ENCODE measurements around the gene HCST.

HCST gene

DNA sequence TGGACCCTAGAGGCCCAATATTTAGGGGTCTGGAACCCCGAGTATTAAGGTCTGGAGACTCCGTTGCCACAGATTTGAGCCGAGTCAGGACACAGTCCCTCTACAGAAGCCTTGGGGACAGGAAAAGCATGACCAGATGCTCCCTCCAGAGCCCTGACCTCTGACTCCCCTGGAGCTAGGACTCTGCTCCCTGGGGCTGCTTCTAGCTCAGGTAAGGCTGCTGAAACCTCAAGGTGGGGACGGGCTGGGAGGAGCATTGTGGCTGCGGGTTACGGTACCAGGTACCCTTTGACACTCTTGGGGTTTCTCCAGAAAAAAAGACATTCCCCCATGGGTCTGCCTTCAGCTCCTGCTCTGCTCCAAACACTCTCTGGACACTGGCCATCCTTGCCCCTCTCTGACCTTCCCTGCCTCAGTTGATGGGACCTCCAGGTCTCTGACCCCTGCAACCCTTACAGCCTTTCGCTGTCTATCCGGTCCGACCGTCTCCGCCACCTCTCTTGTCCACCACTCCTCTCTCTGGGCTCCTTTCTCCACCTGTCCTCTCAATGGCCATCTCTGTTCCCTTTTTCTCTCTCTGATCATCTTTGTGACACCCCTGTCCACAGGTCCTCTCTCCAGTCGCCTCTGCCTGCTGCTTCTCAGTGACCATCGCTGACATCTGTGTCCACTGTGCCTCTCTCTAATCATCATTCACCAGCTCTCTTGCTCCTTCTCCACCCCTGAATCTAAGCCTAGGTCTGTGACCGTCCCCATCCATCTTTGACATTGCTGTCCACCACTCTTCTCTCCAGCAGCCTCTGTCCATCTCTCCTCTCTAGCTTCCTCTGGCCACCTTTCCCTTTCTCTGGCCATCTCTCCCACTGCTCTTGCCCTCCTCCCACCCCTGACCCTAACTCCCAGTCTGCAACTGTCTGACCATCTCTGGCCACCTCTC, 35.3 kb downstream of the HCST start:
- DNase-seq (ENCODE audit: low read depth), result no peak

DNA sequence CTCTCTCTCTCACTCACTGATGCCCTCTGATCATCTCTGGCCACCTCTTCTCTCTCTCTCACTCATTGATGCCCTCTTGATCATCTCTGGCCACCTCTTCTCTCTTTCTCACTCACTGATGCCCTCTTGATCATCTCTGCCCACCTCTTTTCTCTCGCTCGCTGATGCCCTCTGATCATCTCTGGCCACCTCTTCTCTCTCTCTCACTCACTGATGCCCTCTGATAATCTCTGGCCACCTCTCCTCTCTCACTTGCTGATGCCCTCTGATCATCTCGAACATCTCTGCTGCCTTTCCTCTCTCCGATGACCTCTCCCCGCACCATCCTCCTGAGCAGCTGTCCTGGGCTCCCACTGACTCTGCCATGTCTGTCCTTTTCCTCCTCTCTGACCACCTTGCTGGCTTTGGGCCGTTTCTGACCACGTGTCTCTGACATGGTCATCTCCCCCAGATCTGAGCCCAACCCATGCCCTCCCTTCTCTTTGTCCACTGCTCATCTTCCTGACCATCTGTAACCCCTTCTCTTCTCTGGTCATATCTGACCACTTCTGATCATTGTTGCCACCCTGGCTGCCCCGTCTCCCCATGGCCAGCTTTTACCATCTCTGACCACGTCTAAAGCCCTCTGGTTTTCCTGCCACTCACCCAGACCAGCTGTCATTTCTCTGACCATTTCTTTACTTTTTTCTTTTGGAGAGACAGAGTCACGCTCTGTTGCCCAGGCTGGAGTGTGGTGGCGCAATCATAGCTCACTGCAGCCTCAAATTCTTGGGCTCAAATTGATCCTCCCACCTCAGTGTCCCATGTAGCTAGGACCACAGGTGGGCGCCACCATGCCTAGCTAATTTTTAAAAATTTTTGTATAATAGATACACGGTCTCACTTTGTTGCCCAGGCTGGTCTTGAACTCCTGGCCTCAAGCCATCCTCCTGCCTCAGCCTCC, 36.2 kb downstream of the HCST start:
- DNase-seq (ENCODE audit: low read depth), result no peak

DNA sequence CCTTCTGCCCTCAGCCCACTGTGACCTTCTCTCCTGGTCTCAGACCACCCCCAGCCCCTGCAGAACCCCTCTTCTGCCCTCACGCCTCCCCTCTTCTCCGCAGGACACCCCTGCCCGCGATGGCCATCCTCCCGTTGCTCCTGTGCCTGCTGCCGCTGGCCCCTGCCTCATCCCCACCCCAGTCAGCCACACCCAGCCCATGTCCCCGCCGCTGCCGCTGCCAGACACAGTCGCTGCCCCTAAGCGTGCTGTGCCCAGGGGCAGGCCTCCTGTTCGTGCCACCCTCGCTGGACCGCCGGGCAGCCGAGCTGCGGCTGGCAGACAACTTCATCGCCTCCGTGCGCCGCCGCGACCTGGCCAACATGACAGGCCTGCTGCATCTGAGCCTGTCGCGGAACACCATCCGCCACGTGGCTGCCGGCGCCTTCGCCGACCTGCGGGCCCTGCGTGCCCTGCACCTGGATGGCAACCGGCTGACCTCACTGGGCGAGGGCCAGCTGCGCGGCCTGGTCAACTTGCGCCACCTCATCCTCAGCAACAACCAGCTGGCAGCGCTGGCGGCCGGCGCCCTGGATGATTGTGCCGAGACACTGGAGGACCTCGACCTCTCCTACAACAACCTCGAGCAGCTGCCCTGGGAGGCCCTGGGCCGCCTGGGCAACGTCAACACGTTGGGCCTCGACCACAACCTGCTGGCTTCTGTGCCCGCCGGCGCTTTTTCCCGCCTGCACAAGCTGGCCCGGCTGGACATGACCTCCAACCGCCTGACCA, 37.2 kb downstream of the HCST start:
- DNase-seq (ENCODE audit: low read depth), result no peak

DNA sequence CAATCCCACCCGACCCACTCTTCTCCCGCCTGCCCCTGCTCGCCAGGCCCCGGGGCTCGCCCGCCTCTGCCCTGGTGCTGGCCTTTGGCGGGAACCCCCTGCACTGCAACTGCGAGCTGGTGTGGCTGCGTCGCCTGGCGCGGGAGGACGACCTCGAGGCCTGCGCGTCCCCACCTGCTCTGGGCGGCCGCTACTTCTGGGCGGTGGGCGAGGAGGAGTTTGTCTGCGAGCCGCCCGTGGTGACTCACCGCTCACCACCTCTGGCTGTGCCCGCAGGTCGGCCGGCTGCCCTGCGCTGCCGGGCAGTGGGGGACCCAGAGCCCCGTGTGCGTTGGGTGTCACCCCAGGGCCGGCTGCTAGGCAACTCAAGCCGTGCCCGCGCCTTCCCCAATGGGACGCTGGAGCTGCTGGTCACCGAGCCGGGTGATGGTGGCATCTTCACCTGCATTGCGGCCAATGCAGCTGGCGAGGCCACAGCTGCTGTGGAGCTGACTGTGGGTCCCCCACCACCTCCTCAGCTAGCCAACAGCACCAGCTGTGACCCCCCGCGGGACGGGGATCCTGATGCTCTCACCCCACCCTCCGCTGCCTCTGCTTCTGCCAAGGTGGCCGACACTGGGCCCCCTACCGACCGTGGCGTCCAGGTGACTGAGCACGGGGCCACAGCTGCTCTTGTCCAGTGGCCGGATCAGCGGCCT, 37.9 kb downstream of the HCST start:
- DNase-seq (ENCODE audit: low read depth), result no peak

DNA sequence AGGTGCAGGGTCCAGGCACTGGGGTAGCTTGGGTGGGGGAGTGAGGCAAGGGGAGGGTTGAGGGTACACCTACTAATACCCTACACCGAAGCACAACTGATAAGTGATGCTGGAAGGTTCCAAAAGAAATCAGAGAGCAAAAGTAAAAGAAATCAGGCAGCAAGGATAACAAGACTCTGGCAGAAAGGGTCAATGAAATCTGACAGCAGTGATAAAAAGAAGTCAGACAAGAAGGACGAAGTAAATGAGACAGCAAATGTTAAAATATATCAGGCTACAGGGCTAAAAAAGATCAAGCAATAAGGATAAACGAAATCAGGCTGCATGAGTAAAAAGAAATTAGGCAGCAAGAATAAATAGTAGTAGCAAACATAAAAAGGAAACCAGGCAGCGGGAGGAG, 38.5 kb downstream of the HCST start:
- no peak for DNase-seq (ENCODE audit: low read depth)

DNA sequence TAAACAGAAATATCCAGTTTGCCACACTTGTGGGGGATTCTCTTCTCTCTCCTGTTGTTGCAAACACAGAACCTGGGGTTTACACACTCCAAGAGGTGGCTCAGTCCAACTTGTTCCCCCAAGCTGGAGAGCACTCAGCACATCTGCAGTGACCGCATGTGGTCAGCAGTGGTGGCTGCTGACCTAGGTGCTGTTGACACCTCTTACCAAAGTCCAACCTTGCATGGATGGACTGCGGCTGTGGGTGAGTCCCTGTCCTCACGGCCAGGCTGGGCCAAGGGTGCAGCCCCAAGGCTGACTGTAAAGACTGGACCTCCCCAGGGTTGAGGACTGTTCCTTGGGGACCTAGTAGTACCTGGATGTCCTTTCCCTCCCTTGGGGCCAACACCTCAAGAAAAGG, 39.9 kb downstream of the HCST start:
- DNase-seq (ENCODE audit: low read depth), result no peak

DNA sequence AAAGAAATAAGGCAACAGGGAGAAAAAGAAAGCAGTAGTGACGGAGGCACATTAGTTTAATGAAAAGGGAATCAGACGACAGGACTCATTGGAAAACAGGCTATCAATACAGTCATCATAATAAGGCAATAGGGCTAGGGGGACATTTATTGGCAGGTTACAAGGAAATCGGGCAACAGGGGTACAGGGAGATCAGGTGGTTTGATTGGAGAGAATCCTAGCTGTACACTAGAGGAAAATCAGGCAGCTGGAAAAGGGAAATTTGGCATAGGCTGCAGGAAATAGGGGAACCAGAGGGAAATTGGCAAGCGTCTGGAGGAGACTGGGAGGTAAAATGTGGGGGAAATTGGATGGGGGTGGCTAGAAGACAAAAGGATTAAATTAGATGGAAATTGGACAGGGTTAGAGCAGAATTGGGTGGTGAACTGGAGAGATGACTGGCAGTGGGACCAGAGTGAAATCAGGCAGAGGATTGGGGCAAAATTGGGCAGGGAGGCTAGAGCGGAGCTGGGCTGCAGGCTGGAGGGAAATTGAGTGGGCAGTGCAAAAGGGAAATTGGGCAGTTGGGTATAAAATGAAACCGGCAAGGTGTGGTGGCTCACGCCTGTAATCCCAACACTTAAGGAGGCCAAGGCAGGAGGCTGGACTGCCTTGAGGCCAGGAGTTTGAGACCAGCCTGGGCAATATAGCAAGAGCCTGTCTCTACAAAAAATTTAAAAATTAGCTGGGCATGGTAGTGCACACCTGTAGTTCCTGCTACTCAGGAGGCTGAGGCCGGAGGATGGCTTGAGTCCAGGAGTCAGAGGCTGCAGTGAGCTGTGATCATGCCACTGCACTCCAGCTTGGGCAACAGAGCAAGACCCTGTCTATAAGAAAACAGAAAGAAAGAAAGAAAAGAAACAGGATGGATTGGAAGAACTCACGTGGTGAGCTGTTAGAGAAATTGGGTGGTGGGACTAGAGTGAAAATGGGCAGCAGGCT, 41.3 kb downstream of the HCST start:
- DNase-seq (ENCODE audit: low read depth), result no peak

DNA sequence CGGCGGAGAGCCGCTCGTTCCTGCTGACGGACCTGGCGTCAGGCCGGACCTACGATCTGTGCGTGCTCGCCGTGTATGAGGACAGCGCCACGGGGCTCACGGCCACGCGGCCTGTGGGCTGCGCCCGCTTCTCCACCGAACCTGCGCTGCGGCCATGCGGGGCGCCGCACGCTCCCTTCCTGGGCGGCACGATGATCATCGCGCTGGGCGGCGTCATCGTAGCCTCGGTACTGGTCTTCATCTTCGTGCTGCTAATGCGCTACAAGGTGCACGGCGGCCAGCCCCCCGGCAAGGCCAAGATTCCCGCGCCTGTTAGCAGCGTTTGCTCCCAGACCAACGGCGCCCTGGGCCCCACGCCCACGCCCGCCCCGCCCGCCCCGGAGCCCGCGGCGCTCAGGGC, 42.2 kb downstream of the HCST start:
- no peak for DNase-seq (ENCODE audit: low read depth)

DNA sequence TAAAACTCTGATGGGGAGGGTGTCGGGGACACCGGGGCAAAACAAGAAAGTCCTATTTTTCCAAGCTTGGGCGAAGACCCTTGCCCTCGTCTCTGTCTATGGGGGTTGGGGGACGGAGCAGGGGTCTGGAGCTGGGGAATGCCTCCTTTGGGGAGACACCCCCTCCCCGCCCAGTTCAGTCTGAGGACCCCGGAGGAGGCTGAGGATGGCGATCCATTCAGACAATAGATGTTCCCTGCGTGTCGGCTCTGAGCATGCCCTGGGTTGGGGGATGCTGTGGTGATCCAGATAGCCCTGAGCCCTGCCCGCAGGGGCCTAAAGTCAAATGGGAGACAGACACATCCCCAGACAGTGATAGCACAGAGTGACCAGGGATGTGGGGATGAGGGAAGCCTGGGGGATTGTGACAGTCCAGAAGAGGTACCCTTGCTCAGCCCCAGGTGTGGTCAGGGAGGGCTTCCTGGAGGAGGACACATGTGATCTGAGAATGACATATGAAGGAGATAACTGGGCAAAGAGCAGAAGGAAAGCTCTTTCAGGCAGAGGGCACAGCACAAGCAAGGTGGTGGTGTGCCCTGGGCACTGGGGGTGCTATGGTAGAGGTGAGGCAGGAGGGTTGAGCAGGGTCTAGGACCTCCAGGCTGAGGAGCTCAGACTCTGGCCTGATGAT, 42.9 kb downstream of the HCST start:
- DNase-seq (ENCODE audit: low read depth), result no peak

DNA sequence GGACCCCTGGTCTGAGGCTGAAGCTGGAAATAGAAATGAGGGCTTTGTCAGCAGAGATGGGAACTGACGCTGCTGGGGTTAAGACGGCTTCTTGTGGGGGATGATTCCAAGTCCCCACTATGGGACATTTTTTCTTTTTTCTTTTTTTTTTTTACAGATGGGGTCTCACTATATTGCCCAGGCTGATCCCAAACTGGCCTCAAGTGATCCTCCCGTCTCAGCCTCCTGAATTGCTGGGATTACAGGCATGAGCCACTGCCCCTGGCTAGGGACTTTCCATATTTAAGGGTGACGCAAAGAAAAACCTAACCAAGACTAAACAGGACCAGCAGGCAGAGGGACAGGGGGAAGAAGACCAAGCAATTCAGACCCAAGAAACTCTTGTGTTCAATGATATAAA, 43.9 kb downstream of the HCST start:
- DNase-seq (ENCODE audit: low read depth), result no peak

DNA sequence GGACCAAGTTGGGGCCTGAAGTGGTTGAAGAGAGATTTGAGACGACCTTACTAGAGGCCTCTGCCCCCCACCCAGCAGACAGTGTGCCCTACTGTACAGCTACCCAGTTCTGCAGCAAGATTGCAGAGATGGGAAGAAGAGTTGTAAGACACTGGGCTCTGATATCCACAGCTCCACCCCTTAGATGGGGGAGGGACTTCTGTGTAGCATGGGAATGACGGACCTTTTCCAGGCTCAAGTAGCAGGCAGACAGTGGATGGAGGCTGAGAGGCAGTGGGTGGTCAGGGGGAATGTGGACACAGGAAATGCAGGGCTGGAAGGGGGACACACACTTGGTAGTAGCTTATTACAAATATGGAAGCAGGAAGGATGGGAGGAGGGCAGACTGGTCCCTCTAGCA, 46.8 kb downstream of the HCST start:
- DNase-seq (ENCODE audit: low read depth), result no peak

Measured in HS-27A (cell line).